ENCODE measurements around the gene URAD.
"Not testable (repeated sequence)": the region's sequence is repeated elsewhere in the genome, so short reads cannot be mapped to it uniquely, and the experiment has no call there.

Gene URAD

DNA sequence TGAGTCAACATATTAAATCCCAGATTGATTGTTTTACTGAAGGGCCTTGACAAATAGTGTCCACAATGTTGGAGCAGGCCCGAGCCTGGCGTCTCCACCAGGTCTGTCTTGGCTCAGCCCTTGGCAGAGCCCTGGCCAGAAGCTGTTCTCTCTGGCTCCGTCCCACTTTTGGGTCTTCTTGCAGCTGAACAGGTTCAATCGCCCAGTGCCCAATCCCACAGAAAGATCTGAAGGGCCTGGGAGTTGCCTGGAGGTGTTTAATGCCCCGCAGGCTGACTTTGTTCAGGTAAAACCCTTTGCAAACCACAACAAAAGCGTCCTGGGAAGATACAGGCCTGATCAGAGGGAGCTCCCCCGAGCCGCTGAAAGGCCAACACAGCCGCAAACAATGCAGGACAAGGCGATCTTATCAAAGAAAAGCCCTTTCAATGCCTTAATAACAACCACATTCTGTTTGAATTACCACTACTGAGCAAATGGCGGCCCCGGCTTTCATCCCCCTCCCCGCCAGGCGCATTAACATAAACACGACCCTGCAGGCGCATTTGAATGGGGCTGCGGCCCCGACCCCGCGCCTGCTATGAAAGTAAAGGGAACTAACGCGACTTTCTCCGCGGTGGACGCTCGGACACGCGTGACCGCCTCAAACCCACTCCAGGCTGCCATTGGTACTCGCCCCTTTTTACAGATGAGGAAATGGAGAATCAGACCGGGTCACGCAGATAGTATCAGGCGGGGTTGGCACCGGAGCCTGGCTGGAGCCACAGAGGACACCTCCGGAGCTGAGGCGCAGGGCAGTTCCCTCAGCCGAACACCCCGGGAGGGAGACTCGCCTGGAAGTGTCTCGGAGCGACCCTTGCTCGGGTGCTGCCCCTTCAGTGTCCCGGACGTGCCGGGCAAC is 22.5 kb downstream of the URAD start:
- Histone ChIP-seq H3K4me1 (ENCODE audit: control insufficient read depth, insufficient read depth, low read length, poor library complexity, severe bottlenecking) (peaks cover 13% of the 10 kb centered on the region), H3K36me3 (ENCODE audit: control insufficient read depth, insufficient read depth, low read length) (no peaks in the 10 kb centered on the region), H3K27ac (ENCODE audit: insufficient read depth, low read length, poor library complexity, severe bottlenecking) (no peak overlapping the region), H3K4me3 (ENCODE audit: insufficient read depth, low read depth, low read length, poor library complexity, severe bottlenecking) (no peak overlapping the region), H3K27me3 (replicated peaks; ENCODE audit: control insufficient read depth, insufficient read depth, low read length, poor library complexity, severe bottlenecking) (peaks cover 40% of the 10 kb centered on the region), H3K9me3 (ENCODE audit: control insufficient read depth, low read length) (no peaks in the 10 kb centered on the region)
- DNase-seq = no peak

DNA sequence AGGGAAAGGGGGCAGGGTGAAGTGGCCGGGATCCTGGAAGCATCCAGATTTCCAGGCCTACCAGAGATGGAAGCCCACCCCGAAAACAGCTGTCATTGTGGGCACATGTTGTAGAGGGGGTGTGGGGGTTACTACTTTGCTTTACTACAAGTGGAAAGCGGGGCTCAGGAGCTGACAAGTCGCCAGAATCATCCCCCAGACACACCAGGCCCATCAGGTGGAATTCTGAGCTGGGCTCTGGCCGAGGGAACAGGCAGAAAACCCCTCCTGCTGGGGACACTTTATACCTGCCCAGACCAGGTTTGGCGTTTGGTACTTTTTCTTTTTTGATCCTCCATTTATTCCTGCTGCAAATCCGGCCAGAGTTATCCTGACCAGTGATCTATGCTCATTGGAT is 23.2 kb downstream of the URAD start:
- H3K27ac ChIP-seq (ENCODE audit: insufficient read depth, low read length, poor library complexity, severe bottlenecking) = no peak overlapping the region
- H3K36me3 ChIP-seq (ENCODE audit: control insufficient read depth, insufficient read depth, low read length) = no peaks in the 10 kb centered on the region
- H3K9me3 ChIP-seq (ENCODE audit: control insufficient read depth, low read length) = no peaks in the 10 kb centered on the region
- no peak overlapping the region for H3K4me3 ChIP-seq (ENCODE audit: insufficient read depth, low read depth, low read length, poor library complexity, severe bottlenecking)
- peaks cover 43% of the 10 kb centered on the region for H3K27me3 ChIP-seq (replicated peaks; ENCODE audit: control insufficient read depth, insufficient read depth, low read length, poor library complexity, severe bottlenecking)
- peaks cover 20% of the 10 kb centered on the region for H3K4me1 ChIP-seq (ENCODE audit: control insufficient read depth, insufficient read depth, low read length, poor library complexity, severe bottlenecking)
- DNase-seq = no peak

DNA sequence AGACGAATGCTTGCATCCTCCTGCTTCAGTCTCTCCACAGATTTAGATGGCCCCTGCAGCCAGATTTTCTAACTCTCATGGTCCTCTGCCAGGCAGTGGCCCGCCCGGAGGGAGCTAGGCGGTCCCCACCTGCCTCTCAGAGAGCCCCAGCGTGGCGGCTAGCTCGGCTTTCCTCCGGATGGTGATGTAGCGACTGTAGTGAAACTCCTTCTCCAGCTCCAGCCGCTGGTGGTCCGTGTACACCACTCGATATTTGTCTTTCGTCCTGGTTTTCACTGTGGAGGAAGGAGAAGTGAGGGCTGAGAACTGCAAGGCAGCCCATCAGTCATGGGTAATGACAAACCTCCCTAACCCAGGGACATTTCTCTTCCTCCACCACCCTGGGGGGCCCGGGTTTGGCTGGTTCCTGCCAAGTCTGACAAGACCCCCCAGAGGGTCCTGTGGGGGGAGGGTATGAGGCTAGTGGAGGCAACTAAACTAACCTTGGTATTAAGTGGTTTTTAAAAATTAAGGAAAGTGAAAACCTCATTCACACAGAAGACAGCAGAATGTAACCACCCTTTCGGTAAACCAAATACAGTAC is 23.7 kb downstream of the URAD start:
- Histone ChIP-seq H3K4me1 (ENCODE audit: control insufficient read depth, insufficient read depth, low read length, poor library complexity, severe bottlenecking) (peaks cover 24% of the 10 kb centered on the region), H3K27ac (ENCODE audit: insufficient read depth, low read length, poor library complexity, severe bottlenecking) (no peak overlapping the region), H3K36me3 (ENCODE audit: control insufficient read depth, insufficient read depth, low read length) (no peaks in the 10 kb centered on the region), H3K27me3 (replicated peaks; ENCODE audit: control insufficient read depth, insufficient read depth, low read length, poor library complexity, severe bottlenecking) (peaks cover 43% of the 10 kb centered on the region), H3K4me3 (ENCODE audit: insufficient read depth, low read depth, low read length, poor library complexity, severe bottlenecking) (no peak overlapping the region), H3K9me3 (ENCODE audit: control insufficient read depth, low read length) (no peaks in the 10 kb centered on the region)
- no peak for DNase-seq

DNA sequence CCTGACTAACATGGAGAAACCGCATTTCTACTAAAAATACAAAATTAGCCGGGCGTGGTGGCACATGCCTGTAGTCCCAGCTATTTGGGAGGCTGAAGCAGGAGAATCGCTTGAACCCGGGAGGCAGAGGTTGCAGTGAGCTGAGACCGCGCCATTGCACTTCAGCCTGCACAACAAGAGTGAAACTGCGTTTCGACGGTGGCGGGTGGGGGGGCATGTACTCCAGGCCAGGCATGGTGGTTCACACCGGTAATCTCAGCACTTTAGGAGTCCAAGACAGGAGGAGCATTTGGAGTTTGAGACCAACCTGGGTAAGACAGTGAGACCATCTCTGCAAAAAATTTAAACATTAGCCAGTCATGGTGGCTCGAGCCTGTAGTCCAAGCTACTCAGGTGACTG is 24.3 kb downstream of the URAD start:
- not testable (repeated sequence) for H3K4me3 ChIP-seq (ENCODE audit: insufficient read depth, low read depth, low read length, poor library complexity, severe bottlenecking); DNase-seq; H3K9me3 ChIP-seq (ENCODE audit: control insufficient read depth, low read length); H3K27ac ChIP-seq (ENCODE audit: insufficient read depth, low read length, poor library complexity, severe bottlenecking); H3K36me3 ChIP-seq (ENCODE audit: control insufficient read depth, insufficient read depth, low read length)
- peaks cover 24% of the 10 kb centered on the region for H3K4me1 ChIP-seq (ENCODE audit: control insufficient read depth, insufficient read depth, low read length, poor library complexity, severe bottlenecking)
- H3K27me3 ChIP-seq (replicated peaks; ENCODE audit: control insufficient read depth, insufficient read depth, low read length, poor library complexity, severe bottlenecking) = peaks cover 40% of the 10 kb centered on the region

DNA sequence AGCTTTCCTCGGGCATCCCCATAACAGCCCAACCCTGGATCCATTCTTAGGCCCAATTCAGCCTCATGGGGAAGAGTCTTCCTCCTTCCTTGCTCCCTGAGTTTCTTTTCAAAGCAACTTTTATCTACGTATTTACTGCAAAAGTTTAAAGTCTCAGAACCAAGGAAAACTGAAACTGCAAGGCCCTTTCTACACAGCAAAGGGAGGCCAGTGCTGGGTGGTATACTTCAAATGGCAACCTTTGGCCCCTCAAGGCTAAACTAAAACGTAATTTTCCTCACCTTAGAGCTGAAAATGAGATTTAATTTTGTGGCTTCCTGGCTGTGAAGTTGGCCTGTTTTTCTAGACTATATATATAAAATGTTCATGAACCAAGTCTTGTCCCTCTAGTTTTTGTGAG is 25.0 kb downstream of the URAD start:
- peaks cover 37% of the 10 kb centered on the region for H3K27me3 ChIP-seq (replicated peaks; ENCODE audit: control insufficient read depth, insufficient read depth, low read length, poor library complexity, severe bottlenecking)
- H3K36me3 ChIP-seq (ENCODE audit: control insufficient read depth, insufficient read depth, low read length) = no peaks in the 10 kb centered on the region
- no peaks in the 10 kb centered on the region for H3K9me3 ChIP-seq (ENCODE audit: control insufficient read depth, low read length)
- no peak overlapping the region for H3K27ac ChIP-seq (ENCODE audit: insufficient read depth, low read length, poor library complexity, severe bottlenecking)
- no peak for DNase-seq
- H3K4me3 ChIP-seq (ENCODE audit: insufficient read depth, low read depth, low read length, poor library complexity, severe bottlenecking) = no peak overlapping the region
- peaks cover 20% of the 10 kb centered on the region for H3K4me1 ChIP-seq (ENCODE audit: control insufficient read depth, insufficient read depth, low read length, poor library complexity, severe bottlenecking)

DNA sequence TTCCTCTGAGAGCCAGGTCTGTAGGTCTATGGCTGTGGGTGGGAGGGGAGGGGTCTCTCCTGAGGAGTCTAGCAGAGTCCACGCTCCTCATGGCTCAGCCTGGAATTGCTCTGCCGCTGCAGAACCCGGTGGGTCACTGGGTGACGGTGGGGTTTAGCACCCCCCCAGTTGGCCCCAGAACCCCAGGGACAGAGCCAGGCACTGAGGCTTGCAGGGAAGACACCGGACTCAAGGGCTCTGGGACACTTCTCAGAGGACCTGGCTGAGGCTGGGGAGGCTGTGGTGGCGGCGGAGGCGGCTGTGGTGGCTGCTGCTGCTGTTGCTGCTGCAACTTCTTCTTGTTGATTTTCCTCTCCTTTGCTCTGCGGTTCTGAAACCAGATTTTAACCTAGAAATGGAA is 25.5 kb downstream of the URAD start:
- Histone ChIP-seq H3K27me3 (replicated peaks; ENCODE audit: control insufficient read depth, insufficient read depth, low read length, poor library complexity, severe bottlenecking) (peaks cover 40% of the 10 kb centered on the region), H3K4me1 (ENCODE audit: control insufficient read depth, insufficient read depth, low read length, poor library complexity, severe bottlenecking) (peaks cover 15% of the 10 kb centered on the region), H3K27ac (ENCODE audit: insufficient read depth, low read length, poor library complexity, severe bottlenecking) (no peak overlapping the region), H3K36me3 (ENCODE audit: control insufficient read depth, insufficient read depth, low read length) (no peaks in the 10 kb centered on the region), H3K4me3 (ENCODE audit: insufficient read depth, low read depth, low read length, poor library complexity, severe bottlenecking) (no peak overlapping the region), H3K9me3 (ENCODE audit: control insufficient read depth, low read length) (no peaks in the 10 kb centered on the region)
- DNase-seq = no peak

DNA sequence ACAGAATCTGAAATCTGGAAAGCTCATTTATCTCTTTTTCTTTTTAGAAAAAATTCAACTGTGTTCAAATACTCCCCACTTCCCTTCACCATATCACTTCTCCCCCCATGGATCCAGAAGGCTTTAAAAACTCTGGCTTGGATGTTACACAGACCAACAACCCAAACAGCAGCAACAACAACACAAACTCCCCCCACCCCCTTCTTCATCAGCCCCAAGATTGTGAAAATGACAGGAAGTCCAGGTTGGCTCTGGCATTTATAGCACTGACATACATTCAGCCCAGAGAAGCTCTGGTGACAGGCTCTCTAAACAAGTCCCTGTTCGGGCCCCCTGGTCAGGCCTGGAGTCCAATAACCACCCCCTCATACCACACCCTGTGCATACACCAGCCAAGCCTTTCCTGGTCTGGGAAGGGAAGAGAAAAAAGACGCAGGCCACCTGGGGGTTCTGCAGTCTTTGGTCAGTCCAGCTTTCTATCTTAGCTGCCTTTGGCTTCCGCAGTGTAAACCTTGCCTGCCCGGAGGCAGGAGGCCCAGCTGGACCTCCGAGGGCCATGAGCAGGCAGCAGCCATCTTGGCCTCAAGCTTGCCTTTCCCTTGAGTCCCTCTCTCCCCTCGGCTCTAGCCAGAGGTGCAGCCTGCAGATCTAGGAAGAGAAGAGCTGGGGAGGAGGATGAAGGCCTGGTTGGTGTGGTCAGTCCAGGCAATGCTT is 26.2 kb downstream of the URAD start:
- H3K4me3 ChIP-seq (ENCODE audit: insufficient read depth, low read depth, low read length, poor library complexity, severe bottlenecking) = no peak overlapping the region
- DNase-seq = no peak
- no peaks in the 10 kb centered on the region for H3K9me3 ChIP-seq (ENCODE audit: control insufficient read depth, low read length)
- H3K27ac ChIP-seq (ENCODE audit: insufficient read depth, low read length, poor library complexity, severe bottlenecking) = no peak overlapping the region
- peaks cover 15% of the 10 kb centered on the region for H3K4me1 ChIP-seq (ENCODE audit: control insufficient read depth, insufficient read depth, low read length, poor library complexity, severe bottlenecking)
- peaks cover 38% of the 10 kb centered on the region for H3K27me3 ChIP-seq (replicated peaks; ENCODE audit: control insufficient read depth, insufficient read depth, low read length, poor library complexity, severe bottlenecking)
- no peaks in the 10 kb centered on the region for H3K36me3 ChIP-seq (ENCODE audit: control insufficient read depth, insufficient read depth, low read length)

DNA sequence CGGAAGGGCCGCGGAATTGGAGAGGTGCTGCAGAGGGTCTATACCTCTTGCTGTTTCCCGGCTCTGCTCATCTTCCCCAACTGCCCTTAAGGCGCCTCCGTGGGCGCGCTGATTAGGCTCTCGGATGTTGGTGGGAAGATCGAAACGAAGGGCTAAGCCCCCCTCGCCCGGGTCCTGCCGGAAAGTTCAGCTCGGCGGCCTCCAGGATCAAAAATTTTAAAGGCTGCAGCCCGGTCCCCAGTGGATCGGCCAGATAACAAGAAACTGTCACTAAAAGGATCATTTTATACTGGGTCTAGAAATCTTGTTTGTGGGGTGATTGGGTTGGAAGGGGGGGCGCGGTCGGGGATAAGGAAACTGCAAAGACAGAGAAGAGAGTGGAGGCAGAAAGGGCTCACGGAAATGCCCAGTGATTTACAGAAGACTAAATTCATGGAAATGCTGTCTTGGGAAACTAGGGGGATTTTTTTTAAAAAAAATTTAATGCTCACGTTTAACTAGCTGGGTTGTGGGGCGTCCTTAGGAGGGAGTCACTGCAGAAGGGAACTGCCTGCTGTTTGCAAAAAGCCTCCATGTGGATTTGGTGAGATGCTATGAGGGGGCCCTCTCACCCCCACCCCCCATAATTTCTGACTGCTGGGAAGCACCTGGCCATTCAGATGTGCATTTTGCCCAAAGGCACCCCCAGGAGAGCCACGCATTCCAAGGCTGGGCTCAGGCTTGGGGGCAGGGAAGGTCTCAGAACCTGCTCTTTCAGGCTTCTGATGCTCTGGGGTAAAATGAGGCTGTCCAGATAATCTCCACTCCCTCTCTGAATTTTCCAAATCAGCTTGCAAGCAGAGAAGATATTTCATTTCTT is 27.0 kb downstream of the URAD start:
- peaks cover 34% of the 10 kb centered on the region for H3K27me3 ChIP-seq (replicated peaks; ENCODE audit: control insufficient read depth, insufficient read depth, low read length, poor library complexity, severe bottlenecking)
- H3K4me1 ChIP-seq (ENCODE audit: control insufficient read depth, insufficient read depth, low read length, poor library complexity, severe bottlenecking) = peaks cover 15% of the 10 kb centered on the region
- no peaks in the 10 kb centered on the region for H3K36me3 ChIP-seq (ENCODE audit: control insufficient read depth, insufficient read depth, low read length)
- no peak overlapping the region for H3K27ac ChIP-seq (ENCODE audit: insufficient read depth, low read length, poor library complexity, severe bottlenecking)
- no peak overlapping the region for H3K4me3 ChIP-seq (ENCODE audit: insufficient read depth, low read depth, low read length, poor library complexity, severe bottlenecking)
- no peaks in the 10 kb centered on the region for H3K9me3 ChIP-seq (ENCODE audit: control insufficient read depth, low read length)
- no peak for DNase-seq

DNA sequence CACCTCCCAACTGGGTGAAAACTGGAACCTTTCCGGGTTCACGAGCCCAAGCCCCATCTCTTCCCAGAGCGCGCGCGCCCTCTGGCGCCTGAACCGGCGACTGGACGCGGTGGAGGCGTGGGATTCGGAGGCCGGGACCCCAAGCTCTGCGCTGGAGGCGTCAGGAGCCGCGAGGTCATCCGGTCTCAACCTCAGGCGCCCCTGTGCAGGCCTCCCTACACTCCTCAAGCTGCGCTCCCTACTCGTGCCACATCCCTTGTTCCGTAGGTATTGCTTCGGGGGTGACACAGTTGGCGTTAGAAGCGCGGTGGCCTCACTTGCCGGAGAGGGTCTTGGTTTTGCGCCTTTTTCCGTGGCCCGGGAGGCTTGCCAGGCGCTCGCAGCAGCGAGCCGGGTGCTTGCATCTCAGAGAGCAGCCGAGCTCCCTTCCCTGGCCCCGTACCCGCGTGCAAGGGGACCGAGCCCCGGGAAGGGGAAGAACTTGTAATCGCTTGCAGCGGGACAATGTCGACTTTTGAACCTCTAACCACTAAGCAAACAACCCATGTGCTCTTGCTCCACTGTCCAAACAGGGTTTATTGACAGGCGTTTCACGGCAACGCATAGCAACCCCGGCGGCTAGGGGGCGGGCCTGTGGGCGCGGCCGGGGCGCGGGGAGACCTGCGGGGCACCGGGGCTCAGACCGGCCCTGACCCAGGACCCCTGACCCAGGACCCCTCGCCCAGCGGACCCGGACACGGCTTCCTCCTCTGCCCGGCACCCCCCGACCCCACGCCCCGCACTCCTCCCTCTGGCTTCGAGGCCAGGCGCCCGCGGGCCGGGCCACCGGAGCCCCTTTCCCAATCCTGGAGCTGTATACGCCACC is 27.9 kb downstream of the URAD start:
- no peak for DNase-seq
- peaks cover 31% of the 10 kb centered on the region for H3K27me3 ChIP-seq (replicated peaks; ENCODE audit: control insufficient read depth, insufficient read depth, low read length, poor library complexity, severe bottlenecking)
- H3K4me3 ChIP-seq (ENCODE audit: insufficient read depth, low read depth, low read length, poor library complexity, severe bottlenecking) = peak overlapping the region; percentile 41
- H3K36me3 ChIP-seq (ENCODE audit: control insufficient read depth, insufficient read depth, low read length) = no peaks in the 10 kb centered on the region
- peaks cover 15% of the 10 kb centered on the region for H3K4me1 ChIP-seq (ENCODE audit: control insufficient read depth, insufficient read depth, low read length, poor library complexity, severe bottlenecking)
- no peaks in the 10 kb centered on the region for H3K9me3 ChIP-seq (ENCODE audit: control insufficient read depth, low read length)
- no peak overlapping the region for H3K27ac ChIP-seq (ENCODE audit: insufficient read depth, low read length, poor library complexity, severe bottlenecking)

Measured in effector memory CD4-positive, alpha-beta T cell (primary cell).